Measurements from ENCODE around the gene SYDE1. TPM values are rescaled to one million over a fixed set of nuclear protein-coding genes. Genes with fewer than 3 reads are reported as not detected.

Gene SYDE1
- total RNA-seq, 2 donors from 2014 or later = 3.6 to 7.5 TPM

DNA sequence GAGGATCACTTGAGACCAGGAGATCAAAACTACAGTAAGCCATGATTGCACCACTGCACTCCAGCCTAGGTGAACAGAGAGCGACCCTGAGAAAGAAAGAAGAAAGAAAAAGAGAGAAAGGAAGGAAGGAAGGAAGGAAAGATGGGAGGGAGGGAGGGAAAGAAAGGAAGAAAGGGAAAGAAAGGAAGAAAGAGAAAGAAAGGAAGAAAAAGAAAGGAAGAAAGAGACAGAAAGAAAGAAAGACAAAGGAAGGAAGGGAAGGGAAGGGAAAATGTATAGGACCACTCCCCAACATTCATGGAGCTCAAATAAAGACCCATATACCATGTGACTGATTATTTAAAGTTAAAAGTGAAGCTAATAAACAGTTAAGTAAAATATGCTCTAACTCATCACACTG, 39.9 kb downstream of the SYDE1 start:
- ATAC-seq (no peak), DNase-seq (no peak)
- intact Hi-C loops (cut with DNase I, micrococcal nuclease) = no loop called here

DNA sequence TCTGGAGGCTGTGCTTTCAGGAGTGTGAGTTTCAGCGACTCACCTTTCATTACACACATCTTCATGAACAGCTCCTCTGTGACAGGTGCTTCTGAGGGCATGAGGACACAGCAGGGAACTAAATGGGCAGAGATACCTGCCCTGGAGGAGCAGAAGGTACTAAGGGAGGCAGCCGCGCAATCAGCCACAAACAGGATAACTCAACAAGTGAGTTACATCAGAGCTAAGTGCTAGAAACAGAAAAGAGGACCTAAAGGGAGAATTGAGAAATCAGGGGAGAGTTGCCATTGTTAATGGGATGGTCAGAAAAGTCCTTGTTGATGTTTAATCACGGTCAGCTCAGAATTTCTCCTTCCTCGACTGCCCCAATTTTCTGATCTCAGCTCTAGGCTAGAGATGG, 42.5 kb downstream of the SYDE1 start:
- ATAC-seq (no peak), DNase-seq (no peak)
- intact Hi-C loops (cut with DNase I, micrococcal nuclease) = loop anchor here (2.0 to 10.0 kb wide), 2 partner anchors 55 to 57 kb away; no protein-coding TSS in a partner anchor

GRCh38 chr19:15154002-15154612, 46.9 kb downstream of the SYDE1 start:
- DNase-seq = peak in 1 of 2 donors; percentile 21
- intact Hi-C loops (cut with DNase I, micrococcal nuclease) = loop anchor here in 1 of 2 donors (10.0 kb wide), 1 partner anchor 59 kb away; no protein-coding TSS in a partner anchor
- ATAC-seq = peak; percentile 53

- intact Hi-C loops (cut with DNase I, micrococcal nuclease) = loop anchor here in 1 of 2 donors (10.0 kb wide), 1 partner anchor 60 kb away; no protein-coding TSS in a partner anchor
- no peak for DNase-seq
- no peak for ATAC-seq
Observed at GRCh38 chr19:15155296-15155695, 48.1 kb downstream of the SYDE1 start.

DNA sequence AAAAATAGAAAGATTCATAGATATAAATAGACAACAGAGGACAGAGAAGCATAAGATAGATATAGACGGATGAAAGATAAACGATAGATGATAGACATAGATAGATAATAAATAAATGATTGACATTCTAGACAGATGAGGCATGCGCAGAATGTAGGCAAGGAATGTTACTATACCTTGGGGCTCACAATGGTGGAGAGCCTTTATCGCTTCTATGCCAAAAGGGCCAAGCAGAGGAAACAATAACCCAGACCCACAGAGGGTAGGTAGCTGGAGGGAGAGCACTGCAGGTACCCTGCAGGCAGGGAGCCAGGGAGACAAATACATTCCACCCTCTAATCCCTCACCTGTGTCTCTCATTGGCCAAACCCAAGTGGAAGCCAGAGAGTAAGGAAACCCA, 49.2 kb downstream of the SYDE1 start:
- no peak for DNase-seq
- intact Hi-C loops (cut with DNase I, micrococcal nuclease) = loop anchor here in 1 of 2 donors (10.0 kb wide), 1 partner anchor 62 kb away; no protein-coding TSS in a partner anchor
- no peak for ATAC-seq

DNA sequence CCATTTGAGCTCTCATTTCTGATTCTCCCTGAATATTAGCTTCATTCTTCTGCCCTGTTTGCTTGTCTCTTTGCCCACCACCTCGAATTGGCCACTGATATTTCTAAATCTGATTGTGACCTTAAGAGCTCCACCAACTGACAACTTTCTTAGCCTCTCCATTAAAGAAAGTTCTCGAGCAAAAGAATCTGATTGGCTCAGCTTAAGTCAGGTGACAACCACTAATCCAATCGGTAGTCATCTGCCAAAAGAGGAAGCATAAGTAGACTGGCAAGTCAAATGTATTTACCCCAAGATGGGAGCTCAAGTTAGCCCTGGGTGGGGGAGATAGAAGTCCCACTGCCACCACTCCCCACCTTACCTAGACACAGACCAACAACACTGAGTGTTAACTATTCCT, 52.0 kb downstream of the SYDE1 start:
- no peak for DNase-seq
- ATAC-seq = no peak
- intact Hi-C loops (cut with DNase I, micrococcal nuclease) = loop anchor here in 1 of 2 donors (10.0 kb wide), 1 partner anchor 64 kb away; no protein-coding TSS in a partner anchor

DNA sequence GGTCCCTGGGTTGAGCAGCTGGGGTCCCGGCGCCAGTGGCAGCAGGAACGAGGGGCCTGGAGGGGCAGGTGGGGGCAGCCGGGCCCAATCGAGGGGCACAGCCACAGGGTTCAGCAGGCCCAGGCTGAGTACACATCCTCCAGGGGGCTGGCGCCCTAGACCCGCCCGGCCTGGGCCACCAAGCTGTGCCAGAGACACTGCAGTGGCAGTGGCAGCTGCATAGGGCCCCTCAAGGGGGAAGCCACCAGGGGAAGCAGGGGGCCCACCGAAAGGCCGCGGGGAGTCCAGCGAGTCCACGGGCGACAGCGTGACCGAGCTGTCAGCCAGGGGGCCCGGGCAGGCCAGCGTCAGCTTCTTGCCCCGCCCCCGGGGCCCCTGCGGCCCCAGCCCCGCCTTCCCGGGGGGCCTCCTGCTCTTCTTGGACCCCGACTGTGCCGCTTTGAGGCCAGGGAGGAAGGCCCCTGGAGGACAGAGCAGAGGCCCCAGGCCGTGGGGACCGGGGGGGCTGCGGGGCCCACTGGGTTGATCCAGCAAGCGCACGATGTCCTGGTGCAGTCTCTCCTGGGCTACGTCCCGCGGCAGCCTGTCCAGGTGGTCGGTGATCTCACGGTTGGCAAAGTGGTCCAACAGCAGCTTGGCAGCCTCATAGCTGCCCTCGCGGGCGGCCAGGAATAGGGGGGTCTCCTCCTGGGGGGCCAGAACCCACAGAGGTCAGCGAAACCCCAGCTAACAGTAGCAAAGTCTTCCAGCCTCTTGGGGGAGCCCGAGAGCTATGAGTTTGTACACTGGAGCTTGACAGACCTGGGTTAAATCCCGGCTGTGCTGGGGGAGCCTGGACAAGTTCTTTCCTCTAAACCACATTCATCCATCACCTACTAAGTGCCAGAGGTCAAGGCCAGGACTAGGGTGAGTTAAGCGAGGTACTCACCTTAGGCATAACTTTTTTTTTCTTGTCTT, 54.1 kb downstream of the SYDE1 start:
- ATAC-seq (peak; percentile 36), DNase-seq (peak in 1 of 2 donors; percentile 28)

More for the DNA sequence above, 54.1 kb downstream of the SYDE1 start:
- intact Hi-C loops (cut with DNase I, micrococcal nuclease) = no loop called here

Other genes with a start within 250 kb of the SYDE1 start
- gene OR7A17, start 221.3 kb upstream of the SYDE1 start, total RNA-seq = not detected
- not detected for gene OR7C2, start 165.9 kb upstream of the SYDE1 start, total RNA-seq
- not detected for gene SLC1A6, start 127.5 kb upstream of the SYDE1 start, total RNA-seq
- not detected for gene CASP14, start 57.9 kb upstream of the SYDE1 start, total RNA-seq
- gene OR1I1, start 25.2 kb upstream of the SYDE1 start, total RNA-seq = not detected
- 10 to 100 TPM in 1 of 2 donors, 1 to 10 TPM in 1; 6.1 to 12.2 TPM for gene NOTCH3, start 93.6 kb downstream of the SYDE1 start, total RNA-seq
- gene EPHX3, start 125.0 kb downstream of the SYDE1 start, total RNA-seq = under 1 TPM; 0.39 to 0.58 TPM
- 10 to 100 TPM; 64.6 to 90.7 TPM for gene BRD4, start 225.1 kb downstream of the SYDE1 start, total RNA-seq

Measured in left colon (tissue), 2 donors.